Spinal cord (tissue), 10 donors: ENCODE data around the gene ZNF827. TPM values are rescaled to one million over a fixed set of nuclear protein-coding genes. Genes with fewer than 3 reads are reported as not detected.
A peak's percentile ranks its signal among the peaks of the same experiment; 100 is the strongest.

Experiments used
- DNase-seq, 6 donors: peaks; one replicate each; pipeline versions ENCODE4 v3.0.0 to v3.0.0-alpha.2; 2013 to 2015; ENCODE audit warnings: low spot score in 6 of 6, low read depth in 4 of 6
- H3K27ac ChIP-seq: one replicate; pipeline ENCODE4 v1.5.1; 2013; ENCODE audit warnings: low read depth, low read length, control low read depth
- H3K27me3 ChIP-seq: one replicate; pipeline ENCODE4 v1.6.1; 2013; ENCODE audit warnings: low read length; ENCODE audit not compliant: control insufficient read depth, insufficient read depth
- H3K36me3 ChIP-seq: one replicate; pipeline ENCODE4 v1.6.1; 2013; ENCODE audit warnings: low read length; ENCODE audit not compliant: control insufficient read depth, insufficient read depth
- H3K4me1 ChIP-seq: one replicate; pipeline ENCODE4 v1.6.1; 2013; ENCODE audit warnings: low read length; ENCODE audit not compliant: control insufficient read depth, insufficient read depth
- H3K4me3 ChIP-seq: one replicate; pipeline ENCODE4 v1.5.1; 2013; ENCODE audit warnings: low read depth, low read length, control low read depth
- H3K9me3 ChIP-seq: one replicate; pipeline ENCODE4 v1.6.1; 2013; ENCODE audit warnings: low read length; ENCODE audit not compliant: control insufficient read depth, insufficient read depth
- WGBS: methylation state at CpG from one replicate; pipeline ENCODE4 v1.1.5; 2013; ENCODE audit warnings: missing lambda C conversion rate; ENCODE audit not compliant: insufficient coverage; 5-methylcytosine and 5-hydroxymethylcytosine counted together
- polyA plus RNA-seq, 2 donors: library from polyadenylated mRNA; unstranded; fragments of 120-200 nt; gene quantifications; one replicate each; pipeline ENCODE4 v1.2.1, GENCODE V29; 2013; ENCODE audit not compliant: insufficient read length in 2 of 2
- total RNA-seq, 2 donors: library from RNA; depleted of rRNA in 1 of 2; stranded (reverse); fragments of 120-200 nt in 1 of 2; fragments of >200 nt in 1 of 2; gene quantifications; one replicate each; pipeline versions ENCODE4 v1.2.3 to v1.2.4, GENCODE V29; 2013 to 2014
- donor health status: healthy.

The ZNF827 gene
- total and polyA plus RNA-seq, 4 donors: 22.3 to 33.6 (median 26.1) TPM

DNA sequence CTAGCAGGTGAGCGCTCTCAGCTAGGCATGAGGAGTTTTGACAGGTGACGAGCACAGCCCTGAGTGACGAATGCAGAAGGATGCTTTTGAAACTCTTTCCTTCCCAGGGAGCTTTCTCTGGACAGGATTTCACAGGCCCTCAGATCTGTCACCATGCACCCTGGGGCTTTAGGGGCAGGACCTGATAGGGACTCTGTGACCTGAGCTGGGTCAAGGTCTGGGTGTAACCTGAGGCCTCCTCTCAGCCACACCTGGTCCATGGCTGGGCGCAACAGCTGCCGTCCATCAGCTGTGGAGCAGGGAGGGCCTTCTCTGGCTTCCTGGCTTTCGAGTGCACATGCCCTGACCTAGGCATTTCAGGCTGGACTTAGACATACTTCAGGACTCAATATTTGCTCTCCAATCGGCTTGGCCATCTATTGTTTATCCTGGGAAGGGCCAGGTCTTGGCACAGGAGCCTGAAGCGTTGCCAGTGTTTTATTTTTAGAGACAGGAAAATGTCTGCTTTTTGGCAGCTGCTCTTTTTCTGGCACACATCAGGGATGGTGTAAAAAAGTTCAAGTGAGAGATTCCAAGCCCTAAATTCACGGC lies 202.3 kb downstream of the ZNF827 start:
- Histone ChIP-seq H3K27me3 (no peaks in the 10 kb centered on the region), H3K27ac (no peak overlapping the region), H3K4me1 (peaks cover 17% of the 10 kb centered on the region), H3K36me3 (no peaks in the 10 kb centered on the region), H3K4me3 (no peak overlapping the region), H3K9me3 (no peaks in the 10 kb centered on the region)
- peak in 1 of 6 donors; percentile 19 for DNase-seq
- 84% methylated on average over 7 of the region's 9 CpGs for WGBS

DNA sequence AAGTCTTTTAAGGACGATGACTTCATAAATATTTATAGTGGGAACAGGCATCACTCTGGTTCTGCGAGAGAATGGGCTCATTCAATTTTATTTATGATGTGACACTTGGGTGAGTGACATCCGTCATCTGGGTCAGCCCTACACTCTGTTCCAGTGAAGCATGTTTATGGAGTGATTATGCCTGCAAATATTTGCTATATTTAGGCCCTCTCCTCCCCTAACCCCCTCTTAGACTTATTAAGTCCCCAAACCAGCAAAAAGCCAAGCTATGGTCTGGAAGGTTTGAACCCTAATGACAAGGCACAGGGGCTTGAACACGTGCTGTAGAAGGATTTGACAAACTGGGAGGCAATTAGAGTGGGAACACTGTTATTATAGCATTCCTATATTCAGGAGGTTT lies 202.8 kb downstream of the ZNF827 start:
- Histone ChIP-seq H3K27ac (no peak overlapping the region), H3K4me3 (no peak overlapping the region), H3K4me1 (peaks cover 17% of the 10 kb centered on the region), H3K27me3 (no peaks in the 10 kb centered on the region), H3K9me3 (no peaks in the 10 kb centered on the region), H3K36me3 (no peaks in the 10 kb centered on the region)
- no CpG with 5 or more reads among the region's 4 CpGs for WGBS
- no peak for DNase-seq

DNA sequence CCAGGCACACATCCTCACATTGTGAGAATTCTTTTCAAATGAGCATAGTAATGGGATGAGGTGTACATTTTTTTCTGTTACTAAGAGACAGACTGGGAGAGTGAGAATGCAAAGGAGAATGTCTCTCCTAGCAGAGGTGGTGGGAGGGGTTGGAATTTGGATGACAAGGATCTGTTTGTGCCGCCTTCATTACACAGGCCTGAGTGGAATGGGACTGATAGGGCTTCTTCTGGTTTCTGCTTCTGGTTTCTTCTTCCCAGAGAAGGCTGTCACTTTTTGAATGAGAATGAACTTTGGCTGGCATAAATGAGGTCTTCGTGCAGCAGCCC lies 203.3 kb downstream of the ZNF827 start:
- Histone ChIP-seq H3K4me1 (peaks cover 17% of the 10 kb centered on the region), H3K36me3 (no peaks in the 10 kb centered on the region), H3K27ac (no peak overlapping the region), H3K9me3 (no peaks in the 10 kb centered on the region), H3K4me3 (no peak overlapping the region), H3K27me3 (no peaks in the 10 kb centered on the region)
- peak in 2 of 6 donors; percentile 27 to 33 for DNase-seq
- WGBS: 67% methylated on average over 1 of the region's 2 CpGs

DNA sequence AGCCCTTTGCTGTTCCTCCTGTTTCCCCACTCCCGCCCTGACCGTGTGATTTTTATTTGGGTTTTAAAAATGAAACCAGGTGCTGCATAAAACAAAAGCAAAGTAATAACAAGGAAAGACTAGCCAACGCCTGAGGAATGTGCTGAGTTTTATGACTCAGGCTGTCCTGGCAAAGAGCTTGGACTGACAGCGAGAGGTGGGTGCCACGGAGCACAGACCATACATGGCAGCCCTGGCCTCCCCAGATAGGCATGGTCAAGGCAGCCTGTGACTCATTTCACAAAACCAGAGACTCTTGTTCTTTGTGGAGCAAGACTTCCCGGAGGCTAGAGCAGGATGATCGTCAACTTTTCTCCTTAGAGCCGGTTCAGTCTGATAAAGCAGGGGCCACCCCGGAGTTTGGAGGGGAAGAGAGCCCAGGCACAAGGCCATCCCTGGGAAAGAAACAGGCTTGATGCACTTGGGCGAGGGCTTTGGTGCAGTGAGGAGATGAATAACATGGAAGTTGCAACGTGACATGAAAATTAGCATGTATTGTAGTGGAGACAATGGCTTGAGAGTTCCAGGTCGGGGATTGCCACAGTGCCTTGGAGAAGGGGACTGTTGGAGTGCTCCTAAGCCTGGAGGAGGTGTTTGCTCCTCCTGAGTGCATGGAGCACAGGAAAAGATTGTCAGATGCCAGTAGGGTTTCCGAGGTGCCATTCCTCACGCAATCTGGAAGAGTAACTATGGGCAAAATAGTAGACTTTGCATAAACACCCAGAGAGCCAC lies 203.9 kb downstream of the ZNF827 start:
- Histone ChIP-seq H3K9me3 (no peaks in the 10 kb centered on the region), H3K27me3 (no peaks in the 10 kb centered on the region), H3K36me3 (no peaks in the 10 kb centered on the region), H3K4me3 (no peak overlapping the region), H3K4me1 (peaks cover 17% of the 10 kb centered on the region), H3K27ac (no peak overlapping the region)
- 51% methylated on average over 12 of the region's 14 CpGs for WGBS
- DNase-seq: peak in 1 of 6 donors; percentile 16

DNA sequence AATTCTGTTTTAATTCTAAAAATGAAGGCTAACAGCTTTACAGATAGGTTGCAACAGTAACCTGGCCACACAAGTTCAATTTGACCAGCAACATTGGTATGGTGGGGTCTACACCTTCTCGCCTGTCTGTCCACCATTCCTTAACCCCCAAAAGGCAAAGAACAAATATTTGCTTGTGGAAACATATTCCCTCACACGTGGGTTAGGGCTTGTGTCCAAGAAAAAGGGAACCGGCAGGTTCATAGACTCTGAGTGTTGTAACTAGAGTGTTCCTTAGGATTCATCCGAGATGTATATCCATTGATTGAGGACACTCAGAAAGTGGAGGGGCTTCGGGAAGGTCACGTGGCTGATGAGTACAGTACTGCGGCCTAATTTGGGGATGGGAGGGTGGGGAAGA lies 204.6 kb downstream of the ZNF827 start:
- Histone ChIP-seq H3K27ac (peak overlapping the region; percentile 93), H3K4me1 (peaks cover 17% of the 10 kb centered on the region), H3K36me3 (no peaks in the 10 kb centered on the region), H3K27me3 (no peaks in the 10 kb centered on the region), H3K9me3 (no peaks in the 10 kb centered on the region), H3K4me3 (peak overlapping the region; percentile 62)
- 84% methylated on average over 2 of the region's 7 CpGs for WGBS
- DNase-seq: no peak

DNA sequence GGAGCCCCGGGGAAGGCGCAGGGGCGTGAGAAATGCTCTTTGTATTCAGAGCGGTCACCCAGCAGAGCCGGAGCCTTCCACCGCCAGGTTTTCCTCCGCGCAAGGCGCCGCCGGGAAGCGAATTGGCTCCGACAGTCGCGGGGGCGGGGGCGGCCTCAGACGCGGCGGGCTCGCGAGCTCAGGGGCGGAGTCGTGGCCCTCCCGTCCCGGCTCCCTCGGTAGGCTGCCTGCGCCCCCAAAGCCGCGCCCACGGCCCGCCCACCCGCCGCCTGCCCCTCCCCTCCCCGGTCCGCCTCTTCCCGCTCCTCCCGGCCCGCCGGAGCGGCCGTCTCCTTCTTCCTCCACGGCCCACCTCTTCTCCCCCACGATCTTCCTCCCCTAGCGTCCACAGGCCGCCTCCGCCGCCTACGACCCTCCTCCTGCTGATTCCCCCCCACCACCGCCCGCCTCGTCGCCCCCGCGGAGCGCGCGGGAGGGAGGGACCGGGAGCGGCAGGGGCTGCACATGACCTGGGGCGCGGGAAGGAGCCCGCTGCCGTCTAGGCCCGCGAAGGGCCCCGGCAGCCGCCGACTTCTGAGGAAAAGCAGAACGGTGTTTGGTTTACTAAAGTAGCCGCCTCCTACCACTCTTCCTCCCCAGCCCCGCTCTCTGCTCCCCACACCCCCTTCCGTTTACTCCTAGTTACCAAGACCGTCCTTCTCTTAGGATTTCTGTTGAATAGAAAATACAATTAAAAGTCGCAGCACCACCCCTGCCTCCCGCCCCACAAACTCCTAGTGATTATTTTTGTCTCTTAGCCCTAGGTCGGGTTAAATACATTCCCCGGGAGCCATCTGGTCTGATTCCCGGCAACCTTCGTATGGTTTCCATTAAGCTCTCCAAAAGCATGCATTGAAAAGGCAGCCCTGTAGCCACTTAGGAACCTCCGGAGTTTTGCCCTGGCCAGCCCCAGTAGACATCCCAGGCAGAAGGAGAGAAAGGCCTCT lies 205.4 kb downstream of the ZNF827 start:
- Histone ChIP-seq H3K4me1 (peaks cover 17% of the 10 kb centered on the region), H3K4me3 (peak overlapping the region; percentile 66), H3K27ac (peak overlapping the region; percentile 93), H3K27me3 (no peaks in the 10 kb centered on the region), H3K9me3 (no peaks in the 10 kb centered on the region), H3K36me3 (no peaks in the 10 kb centered on the region)
- peak; percentile 68 to 98 (median 84) for DNase-seq
- WGBS: under 1% methylated on average over 72 of the region's 81 CpGs

DNA sequence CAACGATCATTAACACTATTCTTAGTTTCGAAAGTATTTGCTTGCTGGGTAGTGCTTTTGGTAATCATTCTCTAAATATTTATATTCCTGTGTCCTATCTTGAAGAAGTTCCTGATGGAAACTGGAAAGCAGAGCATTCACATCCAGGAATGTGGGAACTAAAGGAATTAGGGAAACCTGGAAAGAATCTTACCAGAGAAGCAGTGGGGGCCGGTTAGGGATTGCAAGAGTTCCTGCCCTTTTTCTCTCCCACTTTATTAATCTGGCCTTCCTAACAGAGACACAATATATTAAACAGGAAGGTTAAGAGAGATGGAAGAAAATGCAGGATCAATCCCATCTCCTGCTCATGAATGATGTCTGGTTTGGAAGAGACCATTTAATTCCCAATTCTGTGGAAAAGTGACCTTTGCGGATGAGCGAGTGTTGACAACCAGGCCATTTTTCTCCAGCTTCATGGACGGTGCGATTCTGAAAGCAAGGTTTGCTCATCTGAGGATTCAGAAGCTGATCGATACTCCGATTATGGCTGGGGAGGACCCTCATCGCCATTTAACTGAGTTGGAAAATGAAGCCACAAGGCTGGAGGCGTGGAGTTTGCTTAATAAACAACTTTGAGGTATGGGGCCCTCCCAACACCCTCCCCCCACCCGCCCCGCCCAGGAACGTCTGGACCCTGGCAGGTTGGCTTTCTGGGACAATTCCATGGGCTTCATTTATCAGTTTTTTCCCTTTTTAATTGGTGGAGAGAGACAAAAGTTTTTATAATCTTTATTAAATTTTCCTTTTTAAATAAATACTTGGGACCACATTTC lies 206.4 kb downstream of the ZNF827 start:
- Histone ChIP-seq H3K36me3 (no peaks in the 10 kb centered on the region), H3K27me3 (no peaks in the 10 kb centered on the region), H3K4me1 (peaks cover 17% of the 10 kb centered on the region), H3K27ac (peak overlapping the region; percentile 91), H3K9me3 (no peaks in the 10 kb centered on the region), H3K4me3 (peak overlapping the region; percentile 66)
- 74% methylated on average over 4 of the region's 14 CpGs for WGBS
- peak in 1 of 6 donors; percentile 22 for DNase-seq

DNA sequence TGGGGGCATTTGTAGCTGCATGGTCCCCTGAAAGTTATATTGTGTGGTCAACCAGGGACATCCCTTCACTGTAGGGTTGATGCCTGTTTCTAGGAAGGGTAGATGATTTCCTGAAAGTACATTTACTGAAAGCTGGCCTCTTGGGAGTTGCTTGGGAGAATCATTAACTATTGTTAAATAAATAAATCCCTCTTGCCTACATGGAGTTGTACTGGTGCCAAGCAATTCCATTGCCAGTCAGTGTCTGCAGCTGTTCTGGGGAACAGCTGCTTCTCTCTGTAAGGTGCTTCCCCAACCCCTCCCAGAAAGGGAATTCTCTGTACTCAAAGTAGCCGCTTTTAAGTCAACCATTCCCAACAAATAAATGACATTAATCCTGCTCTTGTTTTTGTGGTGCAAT lies 207.6 kb downstream of the ZNF827 start:
- peak in 3 of 6 donors; percentile 33 to 84 (median 61) for DNase-seq
- no peaks in the 10 kb centered on the region for H3K36me3 ChIP-seq
- no CpG with 5 or more reads among the region's 1 CpG for WGBS
- no peaks in the 10 kb centered on the region for H3K27me3 ChIP-seq
- peaks cover 12% of the 10 kb centered on the region for H3K4me1 ChIP-seq
- H3K4me3 ChIP-seq: no peak overlapping the region
- no peaks in the 10 kb centered on the region for H3K9me3 ChIP-seq
- no peak overlapping the region for H3K27ac ChIP-seq

DNA sequence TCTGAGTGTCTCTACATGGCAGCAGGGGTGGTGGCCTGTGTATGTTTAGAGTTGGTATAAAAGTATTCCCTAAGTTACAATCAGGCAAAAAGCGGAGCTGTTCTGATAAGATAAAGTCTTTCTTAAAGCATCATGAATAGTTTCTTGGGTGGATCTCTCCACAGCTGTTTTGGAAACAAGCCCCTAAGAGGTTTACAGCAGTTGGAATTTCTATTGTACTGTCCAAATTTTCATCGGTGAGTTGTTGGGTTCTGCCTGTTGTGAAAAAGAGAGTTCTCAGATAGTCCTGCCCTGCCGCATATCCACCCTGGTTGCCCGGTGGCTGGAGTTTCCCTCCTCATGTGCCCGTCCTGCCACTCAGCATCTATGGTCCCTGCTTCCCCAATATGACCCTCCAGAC lies 208.6 kb downstream of the ZNF827 start:
- Histone ChIP-seq H3K27me3 (no peaks in the 10 kb centered on the region), H3K9me3 (no peaks in the 10 kb centered on the region), H3K27ac (no peak overlapping the region), H3K4me1 (peaks cover 11% of the 10 kb centered on the region), H3K36me3 (no peaks in the 10 kb centered on the region), H3K4me3 (no peak overlapping the region)
- no peak for DNase-seq
- WGBS: 100% methylated on average over 2 of the region's 5 CpGs
